HG02840 (cell line): ENCODE data around the gene ZNF692.

Experiments
- ATAC-seq: cut with Tn5 transposase; IDR thresholded peaks from one replicate; pipeline ENCODE4 v1.9.1; 2021; ENCODE audit warnings: mild to moderate bottlenecking, moderate library complexity, moderate number of reproducible peaks; ENCODE audit not compliant: unreplicated experiment, low FRiP score

ZNF692 gene

DNA sequence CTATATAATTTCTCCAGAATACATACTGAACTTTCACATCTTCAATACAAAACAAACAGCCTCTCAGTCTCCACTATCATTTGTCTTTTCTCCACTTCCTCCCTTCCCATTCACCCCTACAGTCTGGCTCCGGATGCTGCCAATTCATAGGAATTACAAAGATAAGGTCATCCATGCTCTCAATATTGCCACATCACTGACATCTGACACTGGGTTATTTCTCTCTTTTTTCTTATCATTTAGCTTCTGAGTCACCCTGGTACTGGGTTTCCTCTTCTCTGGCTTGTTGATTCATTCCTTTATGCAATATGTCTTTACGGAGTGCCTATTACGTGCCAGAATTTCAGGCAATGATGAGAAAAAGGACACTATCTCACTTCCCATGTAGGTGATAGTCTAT, 30.0 kb downstream of the ZNF692 start:
- no peak for ATAC-seq

DNA sequence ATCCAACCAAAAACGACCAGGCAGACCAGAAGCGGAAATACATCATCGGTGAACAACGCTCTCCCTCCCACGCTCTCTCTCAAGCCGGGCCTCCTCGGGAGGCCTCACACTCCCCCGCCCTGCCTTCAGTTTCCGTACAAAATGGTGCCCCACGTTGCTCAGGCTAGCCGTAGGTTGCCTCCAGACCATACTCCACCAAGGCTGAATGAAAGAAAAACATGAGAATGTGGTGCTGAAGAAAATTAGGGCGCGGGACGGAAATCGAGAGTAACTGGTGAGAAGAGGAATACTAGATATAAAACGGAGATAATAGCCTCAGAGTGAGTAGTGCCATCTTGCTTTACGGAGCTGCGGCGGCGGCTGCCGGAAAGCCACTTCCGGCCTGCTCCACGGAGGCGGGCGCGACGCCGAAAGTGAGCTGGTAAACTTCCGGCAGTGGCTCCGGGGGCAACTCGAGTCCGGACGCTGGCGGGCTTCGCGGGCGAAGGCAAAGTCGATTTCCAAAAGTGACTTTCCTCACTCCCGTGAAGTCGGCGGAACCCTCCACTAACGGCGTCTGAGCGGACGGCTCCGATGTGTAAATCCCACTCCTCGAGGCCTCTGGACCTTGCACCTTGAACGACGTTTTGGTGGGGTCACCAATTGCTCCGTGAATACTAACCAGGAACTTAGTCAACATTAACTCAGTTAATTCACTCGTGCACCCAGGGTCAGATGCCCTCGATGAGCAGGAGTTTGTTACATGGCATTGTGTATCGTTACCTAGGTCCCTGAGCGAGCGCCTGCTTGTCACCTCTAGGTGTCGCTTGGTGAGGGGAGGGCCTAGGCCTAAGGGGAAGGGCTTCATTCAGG, 32.8 kb downstream of the ZNF692 start, which contains the start of gene SH3BP5L:
TSS of gene SH3BP5L (minus strand) at position 7 of the 852 bp plus-strand sequence. CDS start 980 bp downstream, outside the sequence.
- peak; percentile 95 for ATAC-seq

- peak; percentile 0 for ATAC-seq
Measured at GRCh38 chr1:248825573-248825908, 33.3 kb downstream of the ZNF692 start.

DNA sequence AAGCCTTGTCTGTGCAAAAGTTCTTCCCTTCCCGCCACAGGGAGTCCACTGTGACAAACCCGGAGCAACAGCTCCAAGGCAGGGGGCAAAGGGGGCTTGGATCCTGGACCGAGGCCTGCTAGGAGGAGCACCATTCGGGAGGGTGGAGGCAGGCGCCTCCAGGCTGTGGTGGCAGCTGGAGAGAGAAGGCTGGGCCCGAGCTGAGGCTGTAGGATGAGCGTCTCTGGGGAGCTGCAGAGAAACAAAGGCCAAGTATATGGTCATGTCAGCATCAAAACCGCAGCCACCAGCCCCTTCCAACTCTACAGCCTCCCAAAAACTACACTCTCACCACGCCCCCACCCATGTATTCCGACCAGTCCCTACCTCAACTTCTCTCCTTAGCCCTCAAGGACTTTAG, 33.7 kb downstream of the ZNF692 start:
- no peak for ATAC-seq

DNA sequence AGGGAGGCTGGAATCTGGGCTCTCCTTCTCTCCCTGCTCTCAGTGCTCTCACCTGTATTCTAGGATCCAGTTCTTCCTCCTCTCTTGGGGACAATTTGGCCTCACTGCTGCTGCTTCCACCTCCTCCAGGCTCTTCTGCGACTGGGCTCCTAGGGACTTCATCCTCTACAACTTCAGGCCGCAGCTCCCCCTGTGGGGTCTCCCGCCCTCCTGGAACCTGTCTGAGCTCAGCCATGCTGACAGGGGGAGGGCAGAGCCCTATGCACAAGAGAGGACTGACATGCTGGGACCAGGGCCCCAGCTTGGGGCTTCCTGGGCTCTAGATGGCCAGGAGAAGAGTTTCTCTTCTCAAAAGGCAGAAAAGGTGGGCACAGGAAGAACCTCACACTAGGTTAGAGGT, 34.2 kb downstream of the ZNF692 start:
- no peak for ATAC-seq

DNA sequence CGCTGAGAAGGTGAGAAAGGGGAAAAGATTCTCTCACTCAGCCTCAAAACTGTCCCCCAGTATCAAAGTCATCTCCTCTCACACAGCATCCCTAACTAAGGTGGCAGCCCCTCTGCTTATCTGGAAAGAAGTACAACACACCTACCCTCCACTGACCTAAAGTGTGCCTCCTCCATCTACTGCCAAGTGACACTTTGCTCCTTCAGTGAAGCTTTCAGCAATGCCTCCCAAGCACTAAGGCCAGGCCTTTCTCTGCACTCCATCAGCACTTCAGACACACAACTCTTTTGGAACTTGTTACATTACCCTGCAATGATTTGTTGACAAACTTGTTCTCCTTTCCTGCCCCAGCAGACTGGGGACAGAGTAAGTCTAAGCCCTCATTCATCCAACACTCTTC, 34.6 kb downstream of the ZNF692 start:
- no peak for ATAC-seq

DNA sequence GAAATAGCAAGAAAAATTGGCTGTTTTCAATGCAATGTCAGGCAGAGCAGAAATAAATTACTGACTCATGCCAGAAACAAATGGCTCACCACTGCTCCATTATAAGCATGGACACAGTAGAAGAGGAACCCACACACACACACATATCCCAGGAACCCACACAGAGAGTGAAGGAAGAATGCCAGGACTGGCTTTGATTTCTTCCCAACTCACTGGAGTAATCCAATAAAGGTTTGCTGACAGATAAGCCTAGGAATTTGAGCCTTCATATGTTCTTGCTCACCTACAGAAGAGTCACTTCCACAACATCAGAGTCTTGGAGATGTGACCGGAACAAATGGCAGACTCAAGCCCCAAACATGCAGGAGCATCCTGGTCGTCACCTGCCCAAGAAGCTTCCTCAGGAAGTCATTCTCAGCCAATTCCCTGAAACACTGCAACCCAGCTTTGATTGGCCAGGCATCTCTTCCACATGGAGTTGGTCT, 35.3 kb downstream of the ZNF692 start:
- no peak for ATAC-seq

GRCh38 chr1:248822148-248823032, 36.5 kb downstream of the ZNF692 start:
- no peak for ATAC-seq

DNA sequence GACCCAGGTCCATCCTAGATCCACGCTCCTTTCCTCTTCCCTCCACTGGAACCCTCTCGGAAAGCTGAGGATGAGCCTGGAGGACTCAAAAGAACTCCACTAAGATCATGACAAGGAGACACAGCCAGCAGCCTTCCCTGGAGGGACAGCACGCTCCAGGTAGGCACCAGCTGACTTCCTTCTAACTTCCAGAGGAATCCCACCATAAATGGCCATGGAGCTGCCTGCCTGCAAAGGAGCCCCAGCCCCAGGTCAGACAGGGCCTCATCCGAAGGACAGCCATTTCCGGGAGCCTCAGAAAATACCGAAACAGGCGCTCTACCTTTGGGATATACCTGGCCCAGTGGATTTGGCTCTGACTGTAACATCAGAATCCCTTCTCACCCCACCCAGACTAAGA, 37.2 kb downstream of the ZNF692 start:
- ATAC-seq: no peak

DNA sequence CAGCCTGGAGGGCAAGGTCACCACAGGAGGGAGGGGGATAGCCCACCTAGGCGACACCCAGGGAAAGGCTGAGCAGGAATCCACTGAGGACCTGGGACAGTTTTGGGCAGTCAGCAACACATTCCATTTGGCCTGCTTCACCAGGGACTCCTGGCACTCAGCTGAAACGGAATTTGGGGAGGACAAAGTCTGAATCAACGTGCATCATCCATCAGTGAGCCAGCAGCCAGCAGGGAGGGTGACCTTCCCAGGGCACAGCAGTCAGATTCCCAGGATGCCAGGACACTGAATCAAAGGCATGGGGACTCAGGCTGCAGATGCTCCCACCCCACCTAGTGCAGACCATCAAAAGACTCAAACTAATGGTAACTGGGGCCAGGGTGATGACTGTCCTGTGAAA, 37.8 kb downstream of the ZNF692 start:
- ATAC-seq: no peak

- no peak for ATAC-seq
Measured at GRCh38 chr1:248820041-248820585, 38.8 kb downstream of the ZNF692 start.

DNA sequence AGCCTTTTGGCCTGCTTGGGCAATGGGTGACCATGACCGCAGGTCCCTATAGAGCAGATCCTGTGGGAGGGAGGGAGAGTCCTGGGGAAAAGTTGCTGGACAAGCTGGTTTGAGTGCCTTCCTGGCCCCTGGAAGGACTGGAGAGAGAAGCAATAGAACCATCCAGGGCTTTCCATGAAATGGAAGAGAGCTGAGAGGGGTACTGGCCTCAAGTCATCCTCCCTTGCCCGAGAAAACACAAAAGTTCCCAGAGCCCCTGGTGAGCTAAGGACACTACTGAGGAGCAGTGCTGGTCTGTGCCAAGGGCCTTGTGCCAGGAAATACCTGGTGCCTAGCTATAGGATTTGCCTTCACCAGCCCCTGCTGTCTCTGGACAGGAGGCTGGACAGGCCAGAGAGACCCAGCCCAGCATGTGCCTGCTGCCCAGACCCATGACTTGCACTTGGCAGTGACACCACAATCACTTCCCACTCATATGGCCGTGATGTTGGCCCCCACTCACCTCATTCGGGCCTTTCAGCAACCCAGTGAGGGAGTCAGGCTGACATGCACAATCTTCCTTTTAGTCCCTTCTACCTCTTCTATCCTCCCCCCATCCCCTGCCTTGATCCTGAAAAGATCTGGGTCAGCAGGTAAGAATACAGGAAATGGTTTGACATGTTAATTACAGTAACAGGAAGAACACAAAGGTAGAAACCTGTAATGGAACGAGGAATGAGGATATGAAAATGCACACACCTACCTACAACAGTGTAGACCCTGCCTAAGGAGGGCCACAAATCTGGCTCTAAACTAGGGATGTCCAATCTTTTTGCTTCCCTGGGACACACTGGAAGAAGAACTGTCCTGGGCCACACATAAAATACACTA, 40.1 kb downstream of the ZNF692 start:
- ATAC-seq: no peak

- ATAC-seq: no peak
Measured at GRCh38 chr1:248817065-248817464, 41.8 kb downstream of the ZNF692 start.

- no peak for ATAC-seq
Measured at GRCh38 chr1:248816042-248816851, 42.6 kb downstream of the ZNF692 start.

DNA sequence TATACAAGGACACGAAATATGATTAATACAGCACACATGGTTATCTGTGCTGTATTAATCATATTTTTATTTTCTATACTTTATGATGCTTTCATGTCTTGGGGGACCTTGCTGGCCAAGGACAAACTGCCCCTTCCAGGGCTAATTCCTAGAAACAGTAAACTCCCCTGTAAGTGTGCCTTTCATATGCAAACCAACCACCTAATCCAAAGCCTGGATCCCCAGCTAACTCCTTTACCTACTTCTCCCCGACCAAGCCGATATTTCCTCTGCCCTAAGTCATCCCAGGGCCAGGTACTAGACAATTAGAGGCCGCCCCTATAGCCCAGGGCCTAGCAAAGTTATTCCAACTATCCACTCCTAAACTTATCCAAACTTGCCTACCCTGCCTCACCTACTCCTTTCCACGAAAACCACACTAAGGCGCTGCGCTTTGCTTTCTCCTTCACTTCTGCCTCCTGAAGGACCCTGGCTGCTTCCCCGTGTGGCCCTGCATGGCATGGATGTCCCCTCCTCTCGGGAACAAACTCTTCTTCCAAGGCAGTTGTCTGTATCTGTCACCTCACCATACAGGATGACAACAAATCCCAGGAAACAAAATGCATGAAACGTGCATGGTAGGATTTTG, 43.4 kb downstream of the ZNF692 start:
- no peak for ATAC-seq

DNA sequence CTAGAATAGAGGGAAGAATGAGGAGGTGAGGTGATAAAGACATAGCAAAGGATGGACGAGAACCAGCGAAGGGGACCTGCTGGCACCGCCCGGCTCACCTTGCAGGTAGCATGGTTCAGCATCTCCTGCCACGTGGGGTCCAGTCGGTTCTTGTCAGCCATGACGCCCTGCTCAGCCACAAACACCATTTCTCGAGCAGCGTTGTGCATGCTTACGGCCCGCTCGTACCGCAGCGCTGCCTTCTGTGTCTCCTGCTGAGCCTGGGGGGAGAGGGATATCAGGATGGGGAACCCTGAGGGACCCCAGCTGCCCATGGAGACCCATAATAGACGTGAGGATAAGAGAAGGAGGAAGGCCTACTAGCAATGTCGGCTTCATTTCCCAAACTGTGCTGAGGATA, 44.5 kb downstream of the ZNF692 start:
- no peak for ATAC-seq

GRCh38 chr1:248813546-248813945, 45.3 kb downstream of the ZNF692 start:
- no peak for ATAC-seq

GRCh38 chr1:248812736-248813425, 46.0 kb downstream of the ZNF692 start:
- no peak for ATAC-seq
